Loucy (cell line): ENCODE measurements around the gene ABLIM1.

Experiments
- EZH2phosphoT487 ChIP-seq: fragments of 200-600 bp; IDR thresholded peaks from 2 replicates; pipeline ENCODE4 v1.6.1; 2018; ENCODE audit warnings: antibody characterized with exemption, mild to moderate bottlenecking, moderate library complexity, borderline replicate concordance
- TF ChIP-seq, protein P1 (sequence below): fragments of 200-600 bp; sonication (generic); conservative IDR thresholded peaks from 2 replicates; pipeline ENCODE4 v1.5.1; 2014; ENCODE audit warnings: mild to moderate bottlenecking, antibody characterized with exemption, low read length

DNA sequence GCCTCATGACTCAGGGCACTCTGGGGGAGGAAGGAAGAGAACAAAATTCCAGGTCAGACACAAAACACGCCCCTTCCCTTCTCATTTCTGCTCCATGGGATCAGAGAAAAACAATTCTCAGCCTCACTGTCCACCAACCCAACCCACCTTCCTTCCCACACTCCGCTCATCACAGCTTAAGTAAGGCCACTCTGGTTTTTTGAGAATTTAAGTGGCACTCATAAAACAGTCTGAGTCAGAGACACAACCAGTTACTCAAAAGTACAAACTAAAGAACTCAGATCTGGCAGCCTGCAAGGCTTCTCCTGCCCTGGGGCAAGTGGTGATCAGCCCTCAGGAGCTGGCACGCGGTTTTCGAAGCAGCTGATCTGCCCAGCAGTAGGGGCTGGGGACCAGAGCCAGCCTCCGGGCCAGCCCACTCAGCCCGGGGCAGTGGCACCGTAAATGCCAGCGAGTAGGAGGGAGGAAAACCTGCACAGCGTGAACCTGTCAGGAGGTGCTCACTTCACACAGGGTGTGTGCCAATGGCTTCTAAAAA, 39.1 kb upstream of the ABLIM1 start:
- TF ChIP-seq, protein P1, sequence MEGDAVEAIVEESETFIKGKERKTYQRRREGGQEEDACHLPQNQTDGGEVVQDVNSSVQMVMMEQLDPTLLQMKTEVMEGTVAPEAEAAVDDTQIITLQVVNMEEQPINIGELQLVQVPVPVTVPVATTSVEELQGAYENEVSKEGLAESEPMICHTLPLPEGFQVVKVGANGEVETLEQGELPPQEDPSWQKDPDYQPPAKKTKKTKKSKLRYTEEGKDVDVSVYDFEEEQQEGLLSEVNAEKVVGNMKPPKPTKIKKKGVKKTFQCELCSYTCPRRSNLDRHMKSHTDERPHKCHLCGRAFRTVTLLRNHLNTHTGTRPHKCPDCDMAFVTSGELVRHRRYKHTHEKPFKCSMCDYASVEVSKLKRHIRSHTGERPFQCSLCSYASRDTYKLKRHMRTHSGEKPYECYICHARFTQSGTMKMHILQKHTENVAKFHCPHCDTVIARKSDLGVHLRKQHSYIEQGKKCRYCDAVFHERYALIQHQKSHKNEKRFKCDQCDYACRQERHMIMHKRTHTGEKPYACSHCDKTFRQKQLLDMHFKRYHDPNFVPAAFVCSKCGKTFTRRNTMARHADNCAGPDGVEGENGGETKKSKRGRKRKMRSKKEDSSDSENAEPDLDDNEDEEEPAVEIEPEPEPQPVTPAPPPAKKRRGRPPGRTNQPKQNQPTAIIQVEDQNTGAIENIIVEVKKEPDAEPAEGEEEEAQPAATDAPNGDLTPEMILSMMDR: no peak
- TF ChIP-seq EZH2phosphoT487: no peak
